Suppressor macrophage (primary cell): ENCODE measurements around the gene TMEM19.
A peak's percentile ranks its signal among the peaks of the same experiment; 100 is the strongest.

Experiments
- DNase-seq, 4 experiments: peaks; one replicate each; pipeline ENCODE4 v3.0.0-alpha.2; 2020 to 2022

Gene TMEM19

GRCh38 chr12:71719647-71720370 lies 33.9 kb downstream of the TMEM19 start:
- DNase-seq, result no peak

DNA sequence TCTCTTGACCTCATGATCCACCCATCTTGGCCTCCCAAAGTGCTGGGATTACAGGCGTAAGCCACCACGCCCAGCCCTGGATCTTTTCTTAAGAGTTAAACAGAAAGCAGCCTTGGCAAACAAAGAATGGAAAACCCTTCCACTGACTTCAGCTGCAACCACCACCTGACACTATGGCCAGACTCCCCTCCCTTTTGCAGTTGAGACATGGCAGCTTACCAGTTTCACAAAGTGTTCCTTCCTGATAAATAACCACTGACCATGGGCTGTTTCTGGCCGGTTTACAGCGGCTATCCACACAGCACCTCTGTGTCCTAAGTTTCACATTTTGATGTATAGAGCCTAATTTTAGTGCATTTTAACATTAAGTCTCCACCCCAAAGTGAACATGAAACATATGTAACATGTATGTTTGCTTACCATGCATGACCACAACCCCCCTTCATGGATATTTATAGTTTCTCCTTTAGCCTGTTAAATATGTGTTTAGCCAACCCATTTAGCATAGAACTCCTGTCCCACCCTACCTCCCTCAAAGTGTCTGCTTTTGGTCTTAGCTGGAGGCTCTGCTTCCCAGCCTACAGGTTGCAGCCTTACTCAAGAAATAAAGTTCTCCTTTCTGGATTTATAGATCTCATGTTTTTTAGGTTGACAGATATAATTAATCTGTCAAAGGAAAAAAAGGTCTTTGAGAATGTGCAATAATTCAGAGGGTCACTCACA lies 36.1 kb downstream of the TMEM19 start:
- DNase-seq, result no peak

DNA sequence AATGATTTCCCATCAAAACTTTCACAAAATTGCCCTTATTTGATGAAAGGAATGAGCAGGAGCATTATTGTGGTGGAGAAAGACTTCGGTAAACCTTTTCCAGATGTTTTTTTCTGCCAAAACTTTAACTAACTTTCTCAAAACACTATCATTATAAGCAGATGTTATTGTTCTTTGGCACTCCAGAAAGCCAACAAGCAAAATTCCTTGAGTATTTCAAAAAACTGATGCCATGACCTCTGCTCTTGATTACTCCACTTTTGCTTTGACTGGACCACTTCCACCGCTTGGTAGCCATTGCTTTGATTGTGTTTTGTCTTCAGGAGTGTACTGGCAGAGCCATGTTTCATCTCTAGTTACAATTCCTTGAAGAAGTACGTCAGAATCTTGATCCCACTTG lies 39.1 kb downstream of the TMEM19 start:
- DNase-seq, result no peak

- DNase-seq, result no peak
Measured at GRCh38 chr12:71726548-71726947, 40.7 kb downstream of the TMEM19 start.

DNA sequence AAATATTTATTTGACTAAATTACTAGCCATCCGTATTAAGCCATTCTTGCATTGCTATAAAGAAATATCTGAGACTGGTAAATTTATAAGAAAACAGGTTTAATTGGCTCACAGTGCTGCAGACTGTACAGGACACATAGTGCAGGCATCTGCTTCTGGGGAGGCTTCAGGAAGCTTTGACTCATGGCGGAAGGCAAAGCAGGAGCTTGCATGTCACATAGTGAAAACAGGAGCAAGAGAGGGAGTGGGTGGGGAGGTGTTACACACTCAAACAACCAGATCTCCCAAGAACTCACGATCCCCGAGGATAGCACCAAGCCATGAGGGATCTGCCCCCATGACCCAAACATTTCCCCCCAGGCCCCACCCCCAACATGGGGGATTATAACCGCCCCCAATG lies 42.1 kb downstream of the TMEM19 start:
- no peak for DNase-seq

DNA sequence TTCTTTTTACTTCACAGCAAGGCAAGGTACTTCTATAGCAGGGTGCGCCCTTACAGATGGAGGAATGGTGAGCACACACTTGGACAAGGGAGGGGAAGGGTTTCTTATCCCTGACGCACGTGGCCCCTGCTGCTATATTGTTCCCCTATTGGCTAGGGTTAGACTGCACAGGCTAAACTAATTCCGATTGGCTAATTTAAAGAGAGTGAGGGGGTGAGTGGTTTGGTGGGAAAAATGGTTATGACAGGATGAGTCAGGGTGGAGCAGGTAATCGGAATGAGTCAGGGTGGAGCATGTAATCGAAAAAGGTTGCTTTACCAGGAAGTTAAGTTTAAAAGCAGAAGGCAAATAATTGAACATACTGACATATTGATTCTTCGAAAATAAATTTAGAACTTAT lies 45.1 kb downstream of the TMEM19 start:
- no peak for DNase-seq

GRCh38 chr12:71731439-71732356 lies 45.8 kb downstream of the TMEM19 start:
- DNase-seq, result no peak

DNA sequence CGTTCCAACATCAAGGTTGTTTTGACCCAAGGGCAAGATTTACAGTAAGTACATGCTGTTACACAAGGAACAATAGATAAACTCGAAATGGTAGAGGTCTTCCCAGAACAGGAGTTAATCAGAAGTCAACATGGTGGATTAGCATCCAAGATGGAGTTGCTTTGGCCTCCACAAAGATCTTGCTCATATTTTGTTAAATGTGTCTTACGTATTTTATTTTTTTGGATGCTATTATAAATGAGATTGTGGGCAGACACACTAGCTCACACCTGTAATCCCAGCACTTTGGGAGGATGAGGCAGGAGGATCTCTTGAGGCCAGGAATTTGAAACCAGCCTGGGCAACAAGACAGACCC lies 46.5 kb downstream of the TMEM19 start:
- no peak for DNase-seq

GRCh38 chr12:71737197-71737596 lies 51.3 kb downstream of the TMEM19 start:
- no peak for DNase-seq

DNA sequence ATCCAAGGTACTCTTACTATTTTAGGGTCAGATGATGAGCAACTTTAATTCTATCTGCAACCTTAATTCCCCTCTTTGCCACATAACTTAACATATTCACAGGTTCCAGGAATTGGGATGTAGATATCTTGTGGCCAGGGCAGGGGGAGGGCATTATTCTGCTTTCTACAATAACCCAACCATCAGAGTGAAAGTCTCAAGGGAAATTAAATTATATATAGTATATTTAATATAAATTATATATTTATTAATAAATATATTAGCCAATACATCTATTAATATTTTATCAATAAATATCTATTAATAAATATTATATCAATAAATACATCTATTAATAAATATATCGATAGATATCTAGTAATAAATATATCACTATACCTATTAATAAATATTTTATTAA lies 57.1 kb downstream of the TMEM19 start:
- DNase-seq, result no peak

DNA sequence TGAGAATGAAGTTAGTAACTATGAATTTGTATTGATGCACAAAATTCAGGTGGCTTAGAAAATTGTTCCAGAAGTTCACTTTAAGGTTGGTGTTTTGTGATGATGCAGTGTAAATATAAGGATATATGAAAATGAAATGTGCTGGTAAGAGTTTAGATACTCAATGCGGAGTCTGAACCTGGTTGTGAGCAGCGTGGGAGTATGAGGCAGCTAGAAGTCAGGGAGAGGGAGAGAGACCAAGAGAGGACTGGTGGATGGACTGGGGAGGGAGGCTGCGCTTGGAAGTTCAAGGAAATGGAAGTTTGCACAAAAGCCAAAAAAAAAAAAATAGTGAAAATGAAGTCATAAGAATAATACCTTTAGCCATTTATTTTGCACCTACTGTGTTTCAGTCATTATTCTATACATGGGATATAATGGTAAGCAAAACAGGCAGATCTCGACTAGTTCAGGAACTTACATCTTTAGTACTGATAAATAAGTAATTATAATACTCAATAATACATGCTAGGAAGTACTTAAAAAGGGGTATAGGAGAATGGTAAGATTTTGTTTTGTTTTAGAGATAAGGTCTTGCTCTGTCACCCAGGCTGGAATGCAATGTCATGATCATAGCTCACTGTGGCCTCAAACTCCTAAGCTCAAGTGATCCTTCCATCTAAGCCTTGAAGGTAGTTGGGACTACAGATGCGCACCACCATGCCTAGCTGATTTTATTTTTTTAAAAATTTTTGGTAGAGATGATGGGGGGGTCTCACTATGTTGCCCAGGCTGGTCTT lies 58.8 kb downstream of the TMEM19 start:
- DNase-seq, result no peak

GRCh38 chr12:71746974-71747611 lies 61.2 kb downstream of the TMEM19 start:
- peak; percentile 62 to 77 (median 69) for DNase-seq

DNA sequence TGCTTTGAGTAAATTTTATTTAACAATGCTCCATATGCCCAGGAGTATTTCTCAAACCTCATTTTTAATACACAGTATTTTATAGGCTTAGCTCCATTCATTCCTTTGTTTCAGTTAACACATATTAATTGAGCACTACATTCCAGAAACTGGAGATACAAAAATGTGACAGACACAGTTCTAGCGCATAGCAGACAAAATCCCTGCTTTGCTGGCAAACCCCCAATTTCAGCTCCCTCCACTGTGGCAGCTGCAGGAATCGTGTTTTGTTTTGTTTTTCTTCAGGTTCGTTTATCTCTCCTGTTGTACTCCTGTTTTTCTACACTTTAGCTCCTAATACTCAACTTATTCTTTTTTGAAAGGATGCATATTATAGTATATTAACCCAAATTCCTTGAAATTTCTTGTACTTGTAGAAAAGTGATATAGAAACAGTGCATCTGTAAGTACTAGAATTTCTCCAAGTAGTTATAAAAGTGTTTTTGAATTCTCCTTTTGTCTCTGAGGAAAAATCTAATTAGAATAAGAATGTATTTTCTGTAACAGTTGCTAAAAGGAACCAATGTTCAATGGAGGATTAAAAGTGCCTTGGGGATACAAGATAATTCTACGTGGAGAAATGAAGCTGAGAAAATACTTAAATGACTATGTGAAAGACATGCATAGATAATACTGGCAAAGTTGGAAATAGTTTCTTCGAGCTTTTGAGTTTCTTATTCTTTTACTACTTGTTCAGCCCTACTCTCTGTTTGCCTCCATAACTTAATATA lies 62.4 kb downstream of the TMEM19 start:
- no peak for DNase-seq

- peak; percentile 9 to 60 (median 40) for DNase-seq
Measured at GRCh38 chr12:71749666-71750065, 63.8 kb downstream of the TMEM19 start.

DNA sequence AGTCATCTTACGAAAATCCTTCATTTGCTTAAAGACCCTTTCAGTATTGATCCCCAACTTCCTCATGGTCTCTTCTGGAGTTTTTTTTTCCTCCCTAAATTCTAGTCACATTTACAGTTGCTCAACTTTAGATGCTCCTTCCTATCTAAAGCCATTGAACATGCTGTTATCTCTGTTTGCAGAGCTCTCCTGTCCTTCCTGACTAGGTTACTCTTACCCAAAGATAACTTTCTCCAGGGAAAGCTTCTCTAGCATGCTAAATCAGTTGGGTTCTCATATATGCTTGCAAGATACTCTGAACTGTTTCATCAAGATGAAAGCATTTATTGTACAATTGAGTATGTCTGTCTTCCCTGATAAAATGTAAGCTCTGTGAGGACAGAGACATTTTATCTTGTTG lies 67.0 kb downstream of the TMEM19 start:
- no peak for DNase-seq
